Astrocyte (in vitro differentiated cells and primary cell): ENCODE results near the gene SNAP25.

ENCODE experiments used
- CTCF ChIP-seq: IDR thresholded peaks from 2 replicates; pipeline ENCODE4 v1.5.1; 2011; ENCODE audit warnings: low read depth, mild to moderate bottlenecking, inconsistent platforms, low read length, moderate library complexity; ENCODE audit not compliant: insufficient read depth
- EZH2 ChIP-seq: IDR thresholded peaks from 2 replicates; pipeline ENCODE4 v1.6.1; 2012; ENCODE audit warnings: mild to moderate bottlenecking, low read length, inconsistent platforms; ENCODE audit not compliant: insufficient read depth

- no peak for TF ChIP-seq EZH2
- no peak for TF ChIP-seq CTCF
Observed at GRCh38 chr20:10314198-10314597, 95.6 kb downstream of the SNAP25 start.
